Fibroblast of mammary gland (primary cell): ENCODE measurements around the gene ZNF57.
"Not testable (repeated sequence)": the region's sequence is repeated elsewhere in the genome, so short reads cannot be mapped to it uniquely, and the experiment has no call there.

Source experiments
- DNase-seq: peaks from one replicate; pipeline ENCODE4 v3.0.0-alpha.2; 2010; ENCODE audit warnings: low read depth
- H3K4me3 ChIP-seq: 2 replicates; pipeline ENCODE4 v1.5.1; 2011; ENCODE audit warnings: low read depth, mild to moderate bottlenecking, low read length, moderate library complexity; ENCODE audit not compliant: control insufficient read depth
- TF ChIP-seq, protein P1 (sequence below): conservative IDR thresholded peaks from 2 replicates; pipeline ENCODE4 v1.5.1; 2011; ENCODE audit warnings: low read depth, low read length, inconsistent platforms; ENCODE audit not compliant: control insufficient read depth, insufficient read depth

The ZNF57 gene

DNA sequence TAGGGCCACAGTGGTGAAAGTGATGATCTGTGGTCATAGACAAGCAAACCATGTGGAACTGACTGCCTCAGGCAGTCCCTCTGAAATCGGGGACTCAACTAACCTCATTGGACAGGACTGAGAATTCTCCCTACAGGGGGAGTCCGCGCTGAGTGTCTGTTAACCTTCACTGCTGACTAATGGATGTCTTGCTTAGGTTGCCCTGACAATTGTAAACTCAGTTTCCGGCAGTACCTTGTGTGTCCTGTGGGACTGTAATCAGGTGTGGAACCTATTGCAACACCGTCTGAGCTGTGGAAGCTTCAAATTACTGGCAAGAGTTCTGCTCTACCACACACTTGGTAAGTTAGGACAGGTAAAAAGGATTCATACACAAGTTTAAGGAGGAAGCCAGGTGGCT lies 22.3 kb downstream of the ZNF57 start:
- TF ChIP-seq, protein P1, sequence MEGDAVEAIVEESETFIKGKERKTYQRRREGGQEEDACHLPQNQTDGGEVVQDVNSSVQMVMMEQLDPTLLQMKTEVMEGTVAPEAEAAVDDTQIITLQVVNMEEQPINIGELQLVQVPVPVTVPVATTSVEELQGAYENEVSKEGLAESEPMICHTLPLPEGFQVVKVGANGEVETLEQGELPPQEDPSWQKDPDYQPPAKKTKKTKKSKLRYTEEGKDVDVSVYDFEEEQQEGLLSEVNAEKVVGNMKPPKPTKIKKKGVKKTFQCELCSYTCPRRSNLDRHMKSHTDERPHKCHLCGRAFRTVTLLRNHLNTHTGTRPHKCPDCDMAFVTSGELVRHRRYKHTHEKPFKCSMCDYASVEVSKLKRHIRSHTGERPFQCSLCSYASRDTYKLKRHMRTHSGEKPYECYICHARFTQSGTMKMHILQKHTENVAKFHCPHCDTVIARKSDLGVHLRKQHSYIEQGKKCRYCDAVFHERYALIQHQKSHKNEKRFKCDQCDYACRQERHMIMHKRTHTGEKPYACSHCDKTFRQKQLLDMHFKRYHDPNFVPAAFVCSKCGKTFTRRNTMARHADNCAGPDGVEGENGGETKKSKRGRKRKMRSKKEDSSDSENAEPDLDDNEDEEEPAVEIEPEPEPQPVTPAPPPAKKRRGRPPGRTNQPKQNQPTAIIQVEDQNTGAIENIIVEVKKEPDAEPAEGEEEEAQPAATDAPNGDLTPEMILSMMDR, result no peak
- DNase-seq, result no peak
- H3K4me3 ChIP-seq, result no peak overlapping the region

DNA sequence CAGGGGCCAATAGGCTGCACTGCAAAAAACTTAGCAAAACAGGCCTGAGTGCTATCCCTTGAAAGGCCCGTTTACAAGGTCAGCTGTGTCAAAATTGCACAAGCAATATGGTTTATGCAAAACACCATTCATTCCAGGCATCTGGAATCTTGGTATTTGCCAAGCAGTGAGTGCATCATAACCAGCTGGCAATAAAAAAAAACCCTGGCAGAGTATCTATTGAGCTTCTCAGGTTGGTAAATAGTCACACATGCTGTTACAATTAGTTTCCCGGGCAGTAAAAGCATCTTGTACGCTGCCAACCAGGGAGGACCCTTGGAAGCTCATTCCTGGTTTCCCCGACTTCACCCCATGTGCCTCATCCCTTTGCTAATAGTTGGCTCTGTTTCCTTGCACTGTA lies 22.8 kb downstream of the ZNF57 start:
- TF ChIP-seq, protein P1, result no peak
- no peak overlapping the region for H3K4me3 ChIP-seq
- DNase-seq, result peak; percentile 86

DNA sequence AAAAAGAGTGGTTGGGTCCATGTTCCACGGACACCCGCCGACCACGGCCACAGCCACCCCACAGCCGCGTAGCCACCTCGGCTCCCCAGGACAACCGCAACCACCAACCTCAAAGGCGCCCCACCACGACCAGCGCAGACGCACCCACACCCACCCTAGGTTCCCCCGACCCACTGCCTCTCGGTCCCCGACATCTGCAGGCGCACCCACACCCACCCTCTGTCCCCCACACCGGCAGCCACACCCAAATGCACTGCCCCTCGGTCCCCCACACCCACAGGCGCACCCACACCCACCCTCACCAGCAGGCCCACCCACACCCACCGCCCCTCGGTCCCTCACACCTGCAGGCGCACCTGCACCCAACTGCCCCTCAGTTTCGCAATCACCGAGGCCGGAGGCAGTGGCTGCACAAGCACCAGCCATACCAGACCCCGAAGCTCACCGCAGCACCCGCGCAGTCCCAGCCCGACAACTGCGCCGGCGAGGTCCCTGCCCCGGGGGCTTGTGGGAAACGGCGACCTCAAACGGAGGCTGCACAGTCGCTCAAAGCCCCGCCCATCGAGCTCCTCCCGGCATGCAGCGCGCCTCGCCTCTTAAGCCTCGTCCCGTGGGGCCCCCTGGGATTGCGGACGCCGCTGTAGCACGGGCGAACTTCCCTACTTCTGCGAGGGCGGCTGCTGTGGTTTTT lies 25.8 kb downstream of the ZNF57 start:
- TF ChIP-seq, protein P1, result no peak
- no peak for DNase-seq
- no peak overlapping the region for H3K4me3 ChIP-seq

DNA sequence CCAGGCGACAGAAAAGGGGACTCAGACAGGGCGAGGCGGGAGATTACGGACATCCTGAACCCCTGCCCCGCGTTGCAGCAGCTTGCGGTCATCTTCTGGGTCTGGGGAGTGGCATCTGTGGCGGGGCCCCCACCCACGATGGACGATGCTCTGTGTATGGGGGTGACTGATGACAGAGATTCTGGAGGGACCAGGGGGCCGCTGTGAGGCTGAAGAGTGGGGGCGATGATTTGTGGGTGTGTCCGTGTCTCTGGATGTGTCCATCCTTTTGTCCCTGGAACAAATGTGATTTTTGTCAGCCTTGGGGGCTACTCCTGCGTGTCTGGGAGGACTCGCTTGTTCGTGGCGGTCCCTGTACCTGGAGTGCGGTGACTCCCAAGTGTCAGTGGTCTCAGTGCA lies 26.3 kb downstream of the ZNF57 start:
- H3K4me3 ChIP-seq, result no peak overlapping the region
- TF ChIP-seq, protein P1, result no peak
- DNase-seq, result no peak

DNA sequence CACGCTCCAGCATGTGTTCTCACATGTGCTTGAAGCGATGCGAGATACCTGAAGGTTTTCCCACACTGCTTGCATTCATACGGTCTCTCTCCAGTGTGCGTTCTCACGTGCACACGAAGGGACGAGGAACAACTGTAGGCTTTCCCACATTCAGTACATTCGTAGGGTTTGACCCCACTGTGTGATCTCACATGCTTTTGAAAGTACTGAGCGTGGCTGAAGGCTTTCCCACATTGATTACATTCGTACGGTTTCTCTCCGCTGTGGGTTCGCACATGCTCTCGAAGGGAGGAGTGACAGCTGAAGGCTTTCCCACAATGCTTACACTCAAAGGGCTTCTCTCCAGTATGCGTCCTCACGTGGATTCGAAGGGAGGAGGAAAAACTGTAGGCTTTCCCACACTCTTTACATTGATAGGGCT lies 32.8 kb downstream of the ZNF57 start:
- no peak overlapping the region for H3K4me3 ChIP-seq
- TF ChIP-seq, protein P1, result no peak

DNA sequence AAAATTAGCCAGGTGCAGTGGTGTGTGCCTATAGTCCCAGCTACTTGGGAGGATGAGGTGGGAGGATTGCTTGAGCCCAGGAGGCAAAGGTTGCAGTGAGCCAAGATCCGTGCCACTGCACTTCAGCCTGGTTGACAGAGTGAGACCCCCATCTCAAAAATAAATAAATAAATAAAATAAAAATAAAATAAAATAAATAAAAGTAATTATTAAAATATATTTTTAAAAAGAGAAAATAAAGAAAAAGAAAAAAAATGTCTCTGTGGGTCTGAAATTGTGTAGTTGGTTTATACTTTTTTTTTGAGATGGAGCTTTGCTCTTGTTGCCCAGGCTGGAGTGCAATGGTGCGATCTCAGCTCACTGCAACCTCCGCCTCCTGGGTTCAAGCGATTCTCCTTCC lies 35.1 kb downstream of the ZNF57 start:
- not testable (repeated sequence) for H3K4me3 ChIP-seq, DNase-seq

More for the DNA sequence above, 32.8 kb downstream of the ZNF57 start:
- no peak for DNase-seq

DNA sequence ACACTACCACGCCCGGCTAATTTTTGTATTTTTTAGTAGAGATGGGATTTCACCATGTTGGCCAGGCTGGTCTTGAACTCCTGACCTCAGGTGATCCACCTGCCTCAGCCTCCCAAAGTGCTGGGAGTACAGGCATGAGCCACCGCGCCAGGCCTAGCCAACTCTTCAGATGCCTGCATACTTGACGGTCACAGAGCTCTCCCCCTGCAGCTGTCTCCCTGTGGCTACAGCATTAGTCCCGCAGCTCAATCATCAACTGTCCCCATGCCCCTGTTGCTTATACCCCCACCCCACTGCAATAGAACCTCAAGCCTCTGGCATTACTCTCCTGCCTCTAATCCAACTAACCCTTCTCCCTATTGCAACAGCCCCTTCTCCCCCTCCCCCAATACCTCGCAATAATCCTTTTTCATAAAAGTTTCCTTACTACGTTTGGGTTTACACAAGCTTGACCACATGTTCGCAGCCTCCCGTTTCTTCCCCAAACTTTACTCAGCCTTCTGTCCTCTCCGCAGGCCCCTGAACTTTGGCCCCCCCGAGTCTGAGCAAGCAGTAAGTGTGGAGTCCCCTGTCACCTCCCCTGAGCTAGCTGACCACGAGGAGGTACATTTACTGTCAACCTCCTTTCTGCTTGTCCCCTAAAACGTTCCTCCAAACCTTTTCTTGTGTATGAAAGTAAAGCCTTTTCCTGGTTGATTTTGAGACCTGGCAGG lies 42.4 kb downstream of the ZNF57 start:
- DNase-seq, result no peak
- TF ChIP-seq, protein P1, result no peak
- H3K4me3 ChIP-seq, result no peak overlapping the region
